Keratinocyte (primary cell): ENCODE measurements around the gene RNF169. TPM values are rescaled to one million over a fixed set of nuclear protein-coding genes. Genes with fewer than 3 reads are reported as not detected.

Experiments
- DNase-seq: peaks from one replicate; pipeline ENCODE4 v3.0.0-alpha.2; 2011; ENCODE audit warnings: low read depth, missing footprints, low spot score
- FAIRE-seq: peaks from 2 replicates; lab custom pipeline; 2011; peaks lifted over from hg19 to GRCh38; lab: Jason Lieb, UNC
- H2AFZ ChIP-seq: 2 replicates; pipeline ENCODE4 v1.6.0; 2012; ENCODE audit warnings: low read length, control low read depth, inconsistent platforms; ENCODE audit not compliant: control insufficient read depth
- H3K27ac ChIP-seq: 2 replicates; pipeline ENCODE4 v1.5.1; 2011; ENCODE audit warnings: low read length; ENCODE audit not compliant: control insufficient read depth, insufficient read depth
- H3K27me3 ChIP-seq: 3 replicates; pipeline ENCODE4 v1.6.0; 2011; ENCODE audit warnings: low read length; ENCODE audit not compliant: control insufficient read depth, insufficient read depth; ENCODE audit errors: extremely low read depth
- H3K36me3 ChIP-seq, 2 experiments: 2 replicates in 1 of 2; 3 replicates in 1 of 2; pipeline ENCODE4 v1.5.1; 2011; ENCODE audit warnings: low read length in 2 of 2, mild to moderate bottlenecking in 1 of 2; ENCODE audit not compliant: control insufficient read depth in 2 of 2, insufficient read depth in 2 of 2; ENCODE audit errors: extremely low read depth in 1 of 2
- H3K4me1 ChIP-seq: 3 replicates; pipeline ENCODE4 v1.5.1; 2011; ENCODE audit warnings: low read length; ENCODE audit not compliant: control insufficient read depth, insufficient read depth; ENCODE audit errors: extremely low read depth
- H3K4me2 ChIP-seq: 3 replicates; pipeline ENCODE4 v1.6.0; 2011; ENCODE audit warnings: low read depth, low read length; ENCODE audit not compliant: control insufficient read depth, insufficient read depth; ENCODE audit errors: extremely low read depth
- H3K4me3 ChIP-seq, 3 experiments: fragments of 200-600 bp in 1 of 3; sonication (generic) in 1 of 3; 2 replicates in 2 of 3; 3 replicates in 1 of 3; pipeline ENCODE4 v1.5.1; 2011 to 2016; ENCODE audit warnings: low read length in 3 of 3, mild to moderate bottlenecking in 3 of 3, control low read depth in 2 of 3, inconsistent platforms in 1 of 3, low read depth in 1 of 3, mixed read lengths in 1 of 3, mixed run types in 1 of 3, moderate library complexity in 1 of 3; ENCODE audit not compliant: control insufficient read depth in 2 of 3, insufficient read depth in 2 of 3; ENCODE audit errors: extremely low read depth in 1 of 3
- H3K79me2 ChIP-seq: 2 replicates; pipeline ENCODE4 v1.6.0; 2012; ENCODE audit warnings: low read length; ENCODE audit not compliant: control insufficient read depth, insufficient read depth
- H3K9ac ChIP-seq: 3 replicates; pipeline ENCODE4 v1.6.0; 2011; ENCODE audit warnings: low read length; ENCODE audit not compliant: control insufficient read depth, insufficient read depth; ENCODE audit errors: extremely low read depth
- H3K9me1 ChIP-seq: 3 replicates; pipeline ENCODE4 v1.6.0; 2011; ENCODE audit warnings: low read length; ENCODE audit not compliant: control insufficient read depth, insufficient read depth; ENCODE audit errors: extremely low read depth
- H3K9me3 ChIP-seq: 2 replicates; pipeline ENCODE4 v1.5.1; 2012; ENCODE audit warnings: low read depth, low read length; ENCODE audit not compliant: control insufficient read depth
- H4K20me1 ChIP-seq: 3 replicates; pipeline ENCODE4 v1.6.0; 2011; ENCODE audit warnings: low read length; ENCODE audit not compliant: control insufficient read depth, insufficient read depth; ENCODE audit errors: extremely low read depth
- CTCF ChIP-seq, 3 experiments: IDR thresholded peaks in 1 of 3; conservative IDR thresholded peaks in 1 of 3; optimal IDR thresholded peaks in 1 of 3; 2 replicates in 2 of 3; 3 replicates in 1 of 3; pipeline versions ENCODE3 to v1.5.1; 2011; ENCODE audit warnings: low read length in 3 of 3, mild to moderate bottlenecking in 3 of 3, moderate library complexity in 2 of 3, control low read depth in 1 of 3, inconsistent platforms in 1 of 3; ENCODE audit not compliant: insufficient read depth in 2 of 3; ENCODE audit errors: extremely low read depth in 1 of 3
- EZH2 ChIP-seq: IDR thresholded peaks from one replicate; pipeline ENCODE4 v1.6.1; 2012; ENCODE audit warnings: inconsistent platforms, mild to moderate bottlenecking, low read length, moderate library complexity
- dilution Hi-C: fragments of 300-500 bp; cut with MboI; formaldehyde crosslinking; loops from one replicate; pipeline ENCODE4 v1.7.0; 2020; ENCODE audit warnings: low sequenced_read_pairs; ENCODE audit not compliant: extremely low pct_ligation_motif_present
- polyA plus RNA-seq, 5 experiments: library from polyadenylated mRNA; depleted of rRNA in 3 of 5; stranded (reverse) in 3 of 5; stranded (forward) in 1 of 5; unstranded in 1 of 5; fragments of >200 nt; gene quantifications; 1 replicate in 1 of 5; 2 replicates in 3 of 5; 3 replicates in 1 of 5; pipeline versions ENCODE4 v1.2.1 to v1.2.3, GENCODE V29; 2011 to 2012; ENCODE audit warnings: missing spikeins in 2 of 5, low read depth in 1 of 5, low replicate concordance in 1 of 5

The RNF169 gene
- polyA plus RNA-seq, 1 donor (not counting 4 experiments of a cell fraction or from before 2014, with no cell fraction given) = 8.9 TPM

DNA sequence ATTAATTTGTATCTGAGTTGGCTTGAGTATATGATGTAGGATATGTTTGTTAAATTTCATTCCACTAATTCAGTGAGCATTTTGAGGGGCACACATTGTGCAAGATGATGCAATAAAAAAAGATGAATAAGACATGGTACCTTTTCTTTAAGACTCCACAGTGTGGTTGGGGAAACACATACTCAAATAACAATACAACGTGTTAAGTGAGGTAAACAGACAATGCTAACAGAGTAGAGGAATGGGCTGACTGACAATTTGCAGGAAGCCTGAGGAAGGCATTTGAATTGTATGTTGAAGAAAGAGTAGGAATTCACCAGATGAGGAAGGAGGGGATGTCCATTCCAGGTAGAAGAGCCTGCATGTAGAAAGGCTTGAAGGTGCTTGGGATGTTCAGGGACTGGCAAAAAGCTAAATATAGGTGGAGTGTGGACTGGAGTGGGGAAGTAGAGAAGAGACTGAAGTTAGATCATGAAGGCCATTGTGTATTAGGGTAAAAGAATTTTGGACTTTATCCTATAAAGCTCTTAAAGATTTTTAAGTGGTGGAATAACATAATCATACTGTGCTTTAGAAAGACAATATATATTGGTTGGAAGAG, 6.8 kb downstream of the RNF169 start:
- Histone ChIP-seq H3K4me2 (peak overlapping the region; percentile 86), H3K4me1 (peaks cover 29% of the 10 kb centered on the region), H3K36me3 (no peaks in the 10 kb centered on the region), H3K79me2 (peaks cover 59% of the 10 kb centered on the region), H3K4me3 (peak overlapping the region in 2 of 3 experiments; percentile 40 to 51), H3K9me1 (no peaks in the 10 kb centered on the region), H3K9ac (peak overlapping the region; percentile 22), H3K27ac (peak overlapping the region; percentile 88), H4K20me1 (no peaks in the 10 kb centered on the region), H3K27me3 (no peaks in the 10 kb centered on the region), H3K9me3 (no peaks in the 10 kb centered on the region), H2AFZ (no peak overlapping the region)
- TF ChIP-seq CTCF (optimal IDR thresholded peaks at IDR 0.05 in 1 of 3, IDR thresholded peaks at IDR 0.05 in 1 of 3, conservative IDR thresholded peaks at IDR 0.05 in 1 of 3; ENCODE audit: extremely low read depth in 1 of 3, insufficient read depth in 2 of 3, low read length in 3 of 3) (no peak), EZH2 (no peak)
- dilution Hi-C loops = no loop called here
- no peak for DNase-seq
- peak; percentile 29 for FAIRE-seq

DNA sequence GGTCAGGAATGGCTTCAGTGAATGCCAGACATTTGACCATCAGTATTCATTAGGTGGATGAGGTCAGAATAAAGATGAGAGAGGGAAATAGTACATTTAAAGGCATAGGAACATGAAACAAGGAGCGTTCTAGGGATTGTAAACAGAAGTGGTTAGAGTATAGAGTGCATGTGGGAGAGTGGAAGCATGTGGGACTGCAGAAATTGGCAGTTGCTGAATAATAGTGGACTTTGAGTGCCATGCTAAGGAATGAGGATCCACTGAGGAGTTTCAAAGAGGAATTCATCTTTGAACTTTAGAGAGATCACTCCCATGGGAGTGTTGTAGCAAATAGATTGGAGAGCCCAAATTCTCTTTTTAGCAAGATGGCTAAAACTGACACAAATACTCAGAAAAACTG, 7.9 kb downstream of the RNF169 start:
- no peaks in the 10 kb centered on the region for H3K9me3 ChIP-seq
- DNase-seq (no peak), FAIRE-seq (no peak)
- no peak overlapping the region for H3K4me3 ChIP-seq
- no peak overlapping the region for H3K4me2 ChIP-seq
- no peaks in the 10 kb centered on the region for H3K27me3 ChIP-seq
- no peak overlapping the region for H2AFZ ChIP-seq
- no peaks in the 10 kb centered on the region for H3K36me3 ChIP-seq
- H4K20me1 ChIP-seq = no peaks in the 10 kb centered on the region
- H3K27ac ChIP-seq = no peak overlapping the region
- H3K9me1 ChIP-seq = no peaks in the 10 kb centered on the region
- H3K4me1 ChIP-seq = peaks cover 29% of the 10 kb centered on the region
- H3K79me2 ChIP-seq = peaks cover 48% of the 10 kb centered on the region
- H3K9ac ChIP-seq = no peak overlapping the region
- dilution Hi-C loops = no loop called here
- no peak for TF ChIP-seq EZH2
- no peak for TF ChIP-seq CTCF (optimal IDR thresholded peaks at IDR 0.05 in 1 of 3, IDR thresholded peaks at IDR 0.05 in 1 of 3, conservative IDR thresholded peaks at IDR 0.05 in 1 of 3; ENCODE audit: extremely low read depth in 1 of 3, insufficient read depth in 2 of 3, low read length in 3 of 3)
